HepG2 (cell line): ENCODE results near the gene HOXD1. TPM values are rescaled to one million over a fixed set of nuclear protein-coding genes. Genes with fewer than 3 reads are reported as not detected.

ENCODE experiments used
- CBX1 ChIP-seq: IDR thresholded peaks from one replicate; pipeline ENCODE4 v1.6.1; 2016; ENCODE audit warnings: antibody characterized with exemption, low read depth
- CREB1 ChIP-seq, 2 experiments: fragments of 450-650 bp in 1 of 2; IDR thresholded peaks; 2 replicates each; pipeline ENCODE4 v1.6.1; 2016 to 2017; ENCODE audit warnings: control low read depth in 1 of 2, mild to moderate bottlenecking in 1 of 2, missing compliant biosample characterization in 1 of 2, missing genetic modification characterization in 1 of 2
- EP300 ChIP-seq, 3 experiments: sonication (generic) in 1 of 3; formaldehyde crosslinking in 1 of 3; IDR thresholded peaks; 2 replicates each; pipeline versions ENCODE4 v1.5.1 to v1.6.1; 2011 to 2020; ENCODE audit warnings: low read depth in 2 of 3, low read length in 2 of 3, borderline replicate concordance in 1 of 3, improper control_type of control experiment in 1 of 3, mild to moderate bottlenecking in 1 of 3, missing genetic modification reagents in 1 of 3, moderate library complexity in 1 of 3
- FOXM1 ChIP-seq: sonication (generic); formaldehyde crosslinking; IDR thresholded peaks from 2 replicates; pipeline ENCODE4 v1.5.0; 2020; ENCODE audit warnings: missing genetic modification reagents
- GABPB1 ChIP-seq: IDR thresholded peaks from 2 replicates; pipeline ENCODE4 v1.6.1; 2016; ENCODE audit warnings: mild to moderate bottlenecking, missing genetic modification reagents, moderate library complexity, missing compliant biosample characterization
- HNRNPK ChIP-seq: fragments of 200-400 bp; formaldehyde crosslinking; IDR thresholded peaks from 2 replicates; pipeline ENCODE4 v1.6.1; 2018; ENCODE audit warnings: low read length, low read depth, moderate library complexity, mild to moderate bottlenecking; ENCODE audit not compliant: poor library complexity, severe bottlenecking
- ISL2 ChIP-seq: sonication (generic); formaldehyde crosslinking; IDR thresholded peaks from 2 replicates; pipeline ENCODE4 v1.5.0; 2020; ENCODE audit warnings: missing genetic modification reagents
- NRL ChIP-seq: sonication (generic); formaldehyde crosslinking; IDR thresholded peaks from 2 replicates; pipeline ENCODE4 v1.5.0; 2020; ENCODE audit warnings: missing genetic modification reagents, mild to moderate bottlenecking, moderate library complexity, borderline replicate concordance
- SOX5 ChIP-seq: IDR thresholded peaks from 2 replicates; pipeline ENCODE4 v1.6.1; 2016; ENCODE audit warnings: borderline replicate concordance
- TEAD3 ChIP-seq: optimal IDR thresholded peaks from 2 replicates; pipeline ENCODE3; 2016; ENCODE audit warnings: borderline replicate concordance
- ZNF207 ChIP-seq: fragments of 450-650 bp; IDR thresholded peaks from 2 replicates; pipeline ENCODE4 v1.6.1; 2016; ENCODE audit warnings: antibody characterized with exemption, borderline replicate concordance
- ZNF335 ChIP-seq: sonication (generic); formaldehyde crosslinking; IDR thresholded peaks from 2 replicates; pipeline ENCODE4 v1.4.0; 2020; ENCODE audit warnings: missing genetic modification reagents
- ZNF431 ChIP-seq: sonication (generic); formaldehyde crosslinking; IDR thresholded peaks from 2 replicates; pipeline ENCODE4 v1.9.0; 2022; ENCODE audit warnings: missing genetic modification reagents, low read depth, mild to moderate bottlenecking, borderline replicate concordance
- ZNF484 ChIP-seq: sonication (generic); formaldehyde crosslinking; IDR thresholded peaks from 2 replicates; pipeline ENCODE4 v1.5.1; 2020; ENCODE audit warnings: mild to moderate bottlenecking, low read depth, missing genetic modification reagents, borderline replicate concordance
- ZNF639 ChIP-seq: conservative IDR thresholded peaks from 2 replicates; pipeline ENCODE4 v1.6.1; 2018; ENCODE audit warnings: missing genetic modification reagents
- ZNF850 ChIP-seq: sonication (generic); formaldehyde crosslinking; conservative IDR thresholded peaks from 2 replicates; pipeline ENCODE4 v1.9.0; 2021; ENCODE audit warnings: mild to moderate bottlenecking, missing genetic modification reagents
- polyA plus RNA-seq, 8 experiments: library from polyadenylated mRNA; depleted of rRNA in 3 of 8; stranded (reverse) in 7 of 8; unstranded in 1 of 8; fragments of >200 nt; fragmentation: Illumina TruSeq in 4 of 8; extraction: Trizol in 4 of 8; gene quantifications; 2 replicates each; pipeline versions ENCODE4 v1.2.1 to v1.2.3, GENCODE V29; 2011 to 2016; ENCODE audit warnings: low read depth in 4 of 8, missing spikeins in 1 of 8, mixed read lengths in 1 of 8; ENCODE audit not compliant: insufficient read depth in 1 of 8
- total RNA-seq, 5 experiments: library from RNA; depleted of rRNA; stranded (reverse); fragments of >200 nt; fragmentation: Illumina TruSeq; extraction: Trizol; gene quantifications; 2 replicates each; pipeline ENCODE4 v1.2.3, GENCODE V29; 2016; ENCODE audit warnings: low read depth in 1 of 5
- TF ChIP-seq, protein P1 (sequence below): IDR thresholded peaks from 2 replicates; pipeline ENCODE4 v1.6.1; 2016; ENCODE audit warnings: missing biosample characterization, missing genetic modification reagents, low read depth
- TF ChIP-seq, protein P2 (sequence below), 2 experiments: IDR thresholded peaks; 2 replicates each; pipeline ENCODE4 v1.6.1; 2011 to 2012; ENCODE audit warnings: low read length in 2 of 2, borderline replicate concordance in 1 of 2, low read depth in 1 of 2, mild to moderate bottlenecking in 1 of 2, moderate library complexity in 1 of 2

Gene HOXD1
- total and polyA plus RNA-seq, 2 of the 13 experiments (the other 11 are each of a cell fraction or from before 2014, with no cell fraction given) = 10.0 to 22.3 TPM

GRCh38 chr2:176140513-176141317, 47.8 kb upstream of the HOXD1 start (continued):
- TF ChIP-seq, protein P1, sequence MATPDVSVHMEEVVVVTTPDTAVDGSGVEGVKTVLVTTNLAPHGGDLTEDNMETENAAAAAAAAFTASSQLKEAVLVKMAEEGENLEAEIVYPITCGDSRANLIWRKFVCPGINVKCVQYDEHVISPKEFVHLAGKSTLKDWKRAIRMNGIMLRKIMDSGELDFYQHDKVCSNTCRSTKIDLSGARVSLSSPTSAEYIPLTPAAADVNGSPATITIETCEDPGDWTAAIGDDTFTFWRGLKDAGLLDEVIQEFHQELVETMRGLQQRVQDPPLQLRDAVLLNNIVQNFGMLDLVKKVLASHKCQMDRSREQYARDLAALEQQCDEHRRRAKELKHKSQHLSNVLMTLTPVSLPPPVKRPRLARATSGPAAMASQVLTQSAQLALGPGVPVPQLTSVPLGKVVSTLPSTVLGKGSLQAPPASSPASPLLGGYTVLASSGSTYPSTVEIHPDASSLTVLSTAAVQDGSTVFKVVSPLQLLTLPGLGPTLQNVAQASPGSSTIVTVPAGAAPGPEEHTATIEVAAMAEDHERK (CRISPR knock-in tag) = no peak
- TF ChIP-seq, protein P2, sequence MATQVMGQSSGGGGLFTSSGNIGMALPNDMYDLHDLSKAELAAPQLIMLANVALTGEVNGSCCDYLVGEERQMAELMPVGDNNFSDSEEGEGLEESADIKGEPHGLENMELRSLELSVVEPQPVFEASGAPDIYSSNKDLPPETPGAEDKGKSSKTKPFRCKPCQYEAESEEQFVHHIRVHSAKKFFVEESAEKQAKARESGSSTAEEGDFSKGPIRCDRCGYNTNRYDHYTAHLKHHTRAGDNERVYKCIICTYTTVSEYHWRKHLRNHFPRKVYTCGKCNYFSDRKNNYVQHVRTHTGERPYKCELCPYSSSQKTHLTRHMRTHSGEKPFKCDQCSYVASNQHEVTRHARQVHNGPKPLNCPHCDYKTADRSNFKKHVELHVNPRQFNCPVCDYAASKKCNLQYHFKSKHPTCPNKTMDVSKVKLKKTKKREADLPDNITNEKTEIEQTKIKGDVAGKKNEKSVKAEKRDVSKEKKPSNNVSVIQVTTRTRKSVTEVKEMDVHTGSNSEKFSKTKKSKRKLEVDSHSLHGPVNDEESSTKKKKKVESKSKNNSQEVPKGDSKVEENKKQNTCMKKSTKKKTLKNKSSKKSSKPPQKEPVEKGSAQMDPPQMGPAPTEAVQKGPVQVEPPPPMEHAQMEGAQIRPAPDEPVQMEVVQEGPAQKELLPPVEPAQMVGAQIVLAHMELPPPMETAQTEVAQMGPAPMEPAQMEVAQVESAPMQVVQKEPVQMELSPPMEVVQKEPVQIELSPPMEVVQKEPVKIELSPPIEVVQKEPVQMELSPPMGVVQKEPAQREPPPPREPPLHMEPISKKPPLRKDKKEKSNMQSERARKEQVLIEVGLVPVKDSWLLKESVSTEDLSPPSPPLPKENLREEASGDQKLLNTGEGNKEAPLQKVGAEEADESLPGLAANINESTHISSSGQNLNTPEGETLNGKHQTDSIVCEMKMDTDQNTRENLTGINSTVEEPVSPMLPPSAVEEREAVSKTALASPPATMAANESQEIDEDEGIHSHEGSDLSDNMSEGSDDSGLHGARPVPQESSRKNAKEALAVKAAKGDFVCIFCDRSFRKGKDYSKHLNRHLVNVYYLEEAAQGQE (IDR thresholded peaks at IDR 0.05; ENCODE audit: borderline replicate concordance in 1 of 2, low read depth in 1 of 2, low read length in 2 of 2) = no peak
- TF ChIP-seq ZNF431 (CRISPR knock-in tag) (0 out of 2 replicates have a peak, but pooled peaks have one; percentile 59), ZNF484 (CRISPR knock-in tag) (no peak), NRL (CRISPR knock-in tag) (peak; percentile 90), CBX1 (peak; percentile 67), ZNF335 (CRISPR knock-in tag) (no peak), ZNF207 (no peak), HNRNPK (no peak), GABPB1 (CRISPR knock-in tag) (peak; percentile 84), TEAD3 (peak; percentile 47), ISL2 (CRISPR knock-in tag) (no peak; the same call in 1 of the 2 replicates), CREB1 (IDR thresholded peaks at IDR 0.05) (no peak), CREB1 (CRISPR knock-in tag; IDR thresholded peaks at IDR 0.05) (no peak), ZNF850 (CRISPR knock-in tag) (no peak), SOX5 (CRISPR knock-in tag) (peak; percentile 20; the same call in 1 of the 2 replicates), FOXM1 (CRISPR knock-in tag) (no peak), ZNF639 (no peak; the same call in 1 of the 2 replicates), EP300 (IDR thresholded peaks at IDR 0.05; ENCODE audit: low read depth in 2 of 2, low read length in 2 of 2) (no peak), EP300 (CRISPR knock-in tag; IDR thresholded peaks at IDR 0.05; ENCODE audit: borderline replicate concordance) (no peak)
